ENCODE data around the gene ALDH18A1. TPM values are rescaled to one million over a fixed set of nuclear protein-coding genes. Genes with fewer than 3 reads are reported as not detected.

Gene ALDH18A1
- total and polyA plus RNA-seq, 2 of the 8 experiments (the other 6 are each of a cell fraction or from before 2014, with no cell fraction given), result 59.6 to 128 TPM

DNA sequence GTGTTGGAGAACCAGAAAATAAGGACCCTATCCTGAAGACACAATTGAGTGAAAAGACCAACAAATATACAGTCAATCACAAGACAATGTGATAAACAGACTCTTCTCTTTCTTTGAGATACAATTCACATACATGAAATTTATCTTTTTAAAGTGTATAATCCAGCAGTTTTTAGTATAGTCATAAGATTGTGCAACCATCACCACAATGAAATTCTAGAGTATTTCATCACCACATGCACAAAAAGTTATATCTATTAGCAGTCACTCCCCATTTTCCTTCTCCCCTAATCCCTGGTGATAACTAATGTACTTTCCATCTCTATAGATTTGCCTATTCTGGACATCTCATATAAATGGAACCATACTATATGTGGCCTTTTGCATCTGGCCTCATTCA lies 87.1 kb downstream of the ALDH18A1 start (continued):
- TF ChIP-seq SIX5 (IDR thresholded peaks at IDR 0.05; ENCODE audit: low read depth, low read length) (no peak), EZH2 (IDR thresholded peaks at IDR 0.05; ENCODE audit: low read depth, low read length, severe bottlenecking) (no peak), KDM4A (IDR thresholded peaks at IDR 0.05; ENCODE audit: low read depth, low read length, severe bottlenecking) (no peak), TEAD4 (IDR thresholded peaks at IDR 0.05; ENCODE audit: low read depth, low read length) (no peak)

Measured in H1 (cell line).